HG02759 (cell line): ENCODE results near the gene LGALS14.
A peak's percentile ranks its signal among the peaks of the same experiment; 100 is the strongest.
"Not testable (repeated sequence)": the region's sequence is repeated elsewhere in the genome, so short reads cannot be mapped to it uniquely, and the experiment has no call there.

Source experiments
- ATAC-seq: cut with Tn5 transposase; IDR thresholded peaks from one replicate; pipeline ENCODE4 v1.9.1; 2021; ENCODE audit warnings: mild to moderate bottlenecking, moderate library complexity; ENCODE audit not compliant: unreplicated experiment

Gene LGALS14, protein sequence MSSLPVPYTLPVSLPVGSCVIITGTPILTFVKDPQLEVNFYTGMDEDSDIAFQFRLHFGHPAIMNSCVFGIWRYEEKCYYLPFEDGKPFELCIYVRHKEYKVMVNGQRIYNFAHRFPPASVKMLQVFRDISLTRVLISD

DNA sequence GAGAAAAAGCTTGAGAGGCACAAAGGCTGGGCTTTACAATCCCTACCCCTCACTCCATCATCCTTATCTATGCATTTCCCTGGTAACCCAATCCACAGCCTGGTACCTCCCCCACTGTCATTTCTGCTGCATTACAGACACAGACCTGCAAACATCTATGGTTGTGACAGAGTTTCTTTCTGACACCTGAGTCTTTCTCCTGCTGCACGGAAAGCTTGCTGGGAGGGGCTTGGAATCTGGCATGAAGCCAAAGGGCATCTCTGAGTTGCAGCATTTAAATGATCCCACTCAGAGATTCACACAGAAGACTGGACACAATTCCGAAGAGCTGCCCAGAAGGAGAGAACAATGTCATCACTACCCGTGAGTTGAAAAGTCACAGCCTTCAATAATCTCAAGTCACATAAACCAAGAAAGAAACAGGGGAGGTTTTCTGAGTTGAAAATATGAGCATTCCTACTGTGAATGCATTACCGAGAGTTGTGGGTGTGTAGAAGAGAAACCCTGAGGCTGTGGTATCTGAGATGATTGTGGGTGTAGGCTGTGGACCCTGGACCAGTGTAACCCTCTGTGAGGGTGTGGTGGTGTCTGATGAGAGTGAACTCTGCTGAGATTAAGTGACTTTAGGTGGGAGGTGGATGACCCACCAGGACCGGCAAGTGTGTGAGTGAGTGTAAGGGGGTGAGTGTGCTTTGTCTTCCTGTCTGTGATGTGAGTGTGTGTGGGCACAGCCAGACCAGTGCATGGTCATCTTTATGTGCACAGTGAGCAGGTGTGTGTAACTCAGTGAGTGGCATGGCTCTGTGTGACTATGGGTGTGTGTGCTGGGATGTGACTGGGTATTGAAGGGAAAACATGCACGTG is at the start of gene LGALS14:
LGALS14 (plus strand) TSS at position 301 of the 864 bp plus-strand sequence; CDS start at position 349, 48 bp downstream.
- no peak for ATAC-seq

GRCh38 chr19:39655613-39656012 is 48.7 kb upstream of the LGALS14 start, which contains the start of gene LGALS16:
LGALS16 (plus strand) TSS chr19:39655913; CDS start chr19:39655962, 49 bp downstream.
- ATAC-seq, result no peak

- no peak for ATAC-seq
Observed at GRCh38 chr19:39659791-39660190, 44.5 kb upstream of the LGALS14 start.

- ATAC-seq, result no peak
Observed at GRCh38 chr19:39660661-39661060, 43.6 kb upstream of the LGALS14 start.

- ATAC-seq, result no peak
Observed at GRCh38 chr19:39661565-39661964, 42.7 kb upstream of the LGALS14 start.

DNA sequence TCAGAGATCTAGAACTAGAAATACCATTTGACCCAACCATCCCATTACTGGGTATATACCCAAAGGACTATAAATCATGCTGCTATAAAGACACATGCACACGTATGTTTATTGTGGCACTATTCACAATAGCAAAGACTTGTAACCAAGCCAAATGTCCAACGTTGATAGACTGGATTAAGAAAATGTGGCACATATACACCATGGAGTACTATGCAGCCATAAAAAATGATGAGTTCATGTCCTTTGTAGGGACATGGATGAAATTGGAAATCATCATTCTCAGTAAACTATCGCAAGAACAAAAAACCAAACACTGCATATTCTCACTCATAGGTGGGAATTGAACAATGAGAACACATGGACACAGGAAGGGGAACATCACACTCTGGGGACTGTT is 34.4 kb upstream of the LGALS14 start:
- not testable (repeated sequence) for ATAC-seq

DNA sequence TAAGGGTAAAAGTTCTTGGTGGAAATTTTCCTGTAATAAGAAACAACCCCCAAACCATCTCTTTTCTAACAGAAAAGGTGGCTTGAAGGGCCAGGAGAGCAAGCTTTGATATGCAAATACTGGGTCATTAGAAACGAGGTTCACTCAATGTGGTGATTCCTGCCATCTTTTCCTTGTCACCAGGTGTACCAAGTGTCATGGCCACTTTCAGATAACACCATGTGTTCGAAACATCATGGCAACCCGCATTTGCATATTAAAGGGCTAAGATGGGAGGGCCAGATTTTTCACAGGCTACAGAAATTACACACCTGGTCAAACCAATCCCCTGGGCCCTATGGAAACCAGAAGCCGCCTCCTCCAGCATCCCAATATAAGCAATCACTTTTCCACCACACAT is 33.3 kb upstream of the LGALS14 start:
- ATAC-seq, result no peak

DNA sequence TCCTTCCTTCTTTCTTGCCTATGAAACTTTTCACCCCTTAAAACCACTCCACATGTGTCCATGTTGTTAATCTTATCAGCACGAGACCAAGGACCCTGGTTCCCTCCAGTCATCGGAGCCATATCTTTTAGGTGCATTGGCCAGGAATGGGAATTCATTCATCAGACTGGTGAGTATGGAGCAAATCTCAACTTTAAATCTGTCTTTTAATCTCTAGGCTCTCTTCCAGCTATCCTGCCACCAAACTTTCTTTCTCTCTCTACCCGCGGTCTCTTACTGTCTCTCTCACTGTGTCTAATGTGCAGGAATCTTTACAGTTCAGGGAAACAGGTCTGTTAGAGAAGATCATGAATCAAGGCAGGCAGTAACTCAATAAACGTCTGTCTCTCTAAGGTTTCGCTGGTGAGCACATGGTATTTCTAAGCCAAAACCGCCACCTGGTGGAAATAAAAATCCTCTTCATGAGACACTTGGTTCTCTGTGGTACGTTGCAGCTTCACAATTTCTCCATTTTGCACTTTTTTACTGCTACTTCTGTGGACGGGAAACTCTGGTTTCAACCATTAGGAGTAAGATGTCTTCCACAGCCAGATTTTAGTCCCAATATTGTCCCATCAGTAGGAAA is 32.4 kb upstream of the LGALS14 start:
- ATAC-seq, result no peak

GRCh38 chr19:39672473-39672872 is 31.8 kb upstream of the LGALS14 start:
- no peak for ATAC-seq

- ATAC-seq, result not testable (repeated sequence)
Observed at GRCh38 chr19:39673862-39674261, 30.4 kb upstream of the LGALS14 start.

GRCh38 chr19:39676004-39676403 is 28.3 kb upstream of the LGALS14 start:
- no peak for ATAC-seq

- no peak for ATAC-seq
Observed at GRCh38 chr19:39677961-39678889, 26.1 kb upstream of the LGALS14 start.

- ATAC-seq, result peak; percentile 64
Observed at GRCh38 chr19:39679056-39679790, 25.1 kb upstream of the LGALS14 start.

DNA sequence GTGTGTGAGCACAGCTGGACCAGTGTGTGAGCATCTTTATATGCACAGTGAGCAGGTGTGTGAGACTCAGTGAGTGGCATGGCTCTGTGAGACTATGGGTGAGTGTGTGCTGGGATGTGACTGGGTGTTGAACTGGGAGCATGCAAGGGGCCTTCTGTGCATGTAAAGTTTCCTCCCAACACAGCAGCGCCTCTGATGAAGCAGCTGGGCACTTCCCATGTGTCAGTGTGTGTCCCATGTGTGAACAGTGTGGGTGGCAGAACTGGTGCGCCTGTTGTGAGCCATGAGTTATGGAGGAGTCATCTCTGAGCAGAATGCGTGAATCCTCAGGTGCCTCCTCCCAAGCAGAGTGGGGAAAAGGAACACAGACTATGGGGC is 24.5 kb upstream of the LGALS14 start:
- peak; percentile 28 for ATAC-seq

DNA sequence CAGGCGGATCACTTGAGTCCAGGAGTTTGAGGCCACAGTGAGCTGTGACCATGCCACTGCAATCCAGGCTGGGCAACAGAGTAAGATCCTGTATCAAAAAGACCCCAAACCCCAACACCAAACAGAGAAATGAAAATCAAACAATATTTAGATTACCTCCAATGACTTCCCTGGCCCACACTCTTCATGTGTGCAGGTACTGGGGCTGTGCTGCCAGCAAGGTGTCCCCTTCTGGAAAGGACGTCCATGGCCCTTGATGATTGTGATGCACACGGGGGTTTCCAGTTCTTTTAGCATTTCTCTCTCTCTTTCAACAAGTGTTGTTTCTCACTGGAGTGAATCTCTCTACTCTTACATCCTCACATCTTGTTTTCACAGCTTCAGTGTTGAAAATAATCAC is 23.7 kb upstream of the LGALS14 start:
- ATAC-seq, result no peak

DNA sequence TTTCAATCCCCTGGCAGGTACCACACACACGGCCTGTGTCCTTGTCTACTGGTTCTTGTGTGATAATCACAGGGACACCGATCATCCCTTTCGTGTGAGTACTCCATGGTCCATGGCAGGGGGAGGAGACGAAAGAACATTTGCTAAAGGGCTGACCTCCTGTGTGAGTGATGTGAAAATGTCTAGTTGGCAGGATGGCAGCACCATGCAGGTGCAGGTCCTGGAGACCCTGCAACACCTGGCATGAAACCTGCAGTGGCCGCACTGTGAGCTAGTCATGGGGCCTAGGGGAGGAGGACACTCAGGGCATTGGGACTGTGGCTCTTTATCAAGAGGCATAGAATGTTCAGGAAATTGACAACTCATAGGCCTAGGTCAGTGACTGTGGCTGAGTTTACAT is 22.9 kb upstream of the LGALS14 start:
- no peak for ATAC-seq

DNA sequence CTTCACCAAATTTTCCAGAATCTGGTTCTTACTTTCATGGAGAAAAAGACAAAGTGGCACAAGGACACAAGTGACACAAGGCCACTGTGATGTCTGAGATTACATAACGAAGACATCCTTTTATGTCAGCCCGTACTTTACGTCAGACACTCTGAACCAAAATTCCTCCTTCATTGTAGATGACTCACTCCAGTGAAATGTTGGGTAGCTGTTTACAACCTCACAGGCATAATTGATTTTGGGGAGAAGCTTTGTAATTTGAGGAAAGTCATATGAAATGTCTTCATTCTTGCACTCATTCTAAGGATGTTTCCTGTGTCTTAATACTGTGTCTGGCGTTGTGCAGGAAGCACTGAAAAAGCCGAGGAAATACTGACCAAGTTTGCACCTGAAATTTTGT is 20.0 kb upstream of the LGALS14 start:
- ATAC-seq, result no peak

- ATAC-seq, result no peak
Observed at GRCh38 chr19:39686739-39687138, 17.5 kb upstream of the LGALS14 start.

- not testable (repeated sequence) for ATAC-seq
Observed at GRCh38 chr19:39688637-39689036, 15.6 kb upstream of the LGALS14 start.

DNA sequence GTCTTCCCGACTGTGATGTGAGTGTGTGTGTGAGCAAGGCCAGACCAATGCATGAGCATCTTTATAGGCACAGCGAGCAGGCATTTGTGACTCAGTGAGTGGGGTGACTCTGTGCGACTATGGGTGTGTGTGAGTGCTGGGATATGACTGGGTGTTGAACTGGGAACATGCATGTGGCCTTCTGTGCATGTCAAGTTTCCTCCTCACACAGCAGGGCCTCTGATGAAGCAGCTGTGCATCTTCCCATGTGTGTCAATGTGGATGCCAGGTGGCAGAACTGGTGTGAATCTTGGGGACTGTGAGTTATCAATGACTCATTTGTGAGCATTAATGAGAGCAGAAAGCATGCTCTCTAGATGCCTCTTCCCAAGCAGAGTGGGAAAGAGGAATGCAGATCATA is 12.1 kb upstream of the LGALS14 start:
- ATAC-seq, result no peak
